HEK293 (cell line): ENCODE results near the gene STUM.

Experiments used
- CTCF ChIA-PET: fragments of 350-600 bp; formaldehyde crosslinking; extraction: SDS; loops from one replicate; lab custom pipeline; 2021; ENCODE audit warnings: antibody characterized with exemption; lab: Yijun Ruan, JAX
- POLR2A ChIA-PET: fragments of 300-600 bp; formaldehyde crosslinking; extraction: SDS; loops from one replicate; lab custom pipeline; 2020; ENCODE audit warnings: antibody characterized with exemption, inconsistent platforms; lab: Yijun Ruan, JAX
- H3K27ac ChIP-seq: fragments of 200-500 bp; sonication (Bioruptor generic); 2 replicates; pipeline ENCODE4 v1.5.1; 2014; ENCODE audit warnings: low read depth, low read length, control low read depth, inconsistent platforms; ENCODE audit errors: extremely low read depth
- H3K36me3 ChIP-seq, 2 experiments: fragments of 200-500 bp in 1 of 2; sonication (Bioruptor generic) in 1 of 2; 1 replicate in 1 of 2; 2 replicates in 1 of 2; pipeline ENCODE4 v1.5.1; 2014 to 2017; ENCODE audit warnings: inconsistent platforms in 2 of 2, low read length in 2 of 2; ENCODE audit not compliant: control insufficient read depth in 2 of 2, insufficient read depth in 1 of 2
- H3K4me1 ChIP-seq: fragments of 200-500 bp; sonication (Bioruptor generic); 2 replicates; pipeline ENCODE4 v1.5.1; 2014; ENCODE audit warnings: mild to moderate bottlenecking, low read length, inconsistent platforms; ENCODE audit not compliant: control insufficient read depth, insufficient read depth
- H3K4me3 ChIP-seq: 2 replicates; pipeline ENCODE4 v1.5.1; 2011; ENCODE audit warnings: low read depth, mild to moderate bottlenecking, control low read depth, low read length, moderate library complexity
- H3K9me3 ChIP-seq: fragments of 200-500 bp; sonication (Bioruptor generic); 2 replicates; pipeline ENCODE4 v1.5.1; 2014; ENCODE audit warnings: low read depth, low read length, inconsistent platforms; ENCODE audit not compliant: control insufficient read depth, insufficient read depth
- GLI2 ChIP-seq: fragments of 450-650 bp; formaldehyde crosslinking; IDR thresholded peaks from 2 replicates; pipeline ENCODE4; 2017; ENCODE audit warnings: missing biosample characterization, missing genetic modification characterization, low read depth, borderline replicate concordance
- GLI4 ChIP-seq: fragments of 450-650 bp; formaldehyde crosslinking; IDR thresholded peaks from 2 replicates; pipeline ENCODE4 v1.5.1; 2016; ENCODE audit warnings: missing biosample characterization, missing genetic modification characterization
- GLIS1 ChIP-seq: fragments of 450-650 bp; formaldehyde crosslinking; IDR thresholded peaks from 2 replicates; pipeline ENCODE4 v1.5.1; 2016; ENCODE audit warnings: missing biosample characterization, missing genetic modification characterization
- PRDM1 ChIP-seq: fragments of 450-650 bp; formaldehyde crosslinking; IDR thresholded peaks from 2 replicates; pipeline ENCODE4; 2016; ENCODE audit warnings: missing biosample characterization, missing genetic modification characterization
- TCF7L2 ChIP-seq: IDR thresholded peaks from 2 replicates; pipeline ENCODE4 v1.6.1; 2011; ENCODE audit warnings: low read depth, mild to moderate bottlenecking, inconsistent platforms, low read length, moderate library complexity, borderline replicate concordance
- ZBTB48 ChIP-seq: fragments of 450-650 bp; formaldehyde crosslinking; IDR thresholded peaks from 2 replicates; pipeline ENCODE4 v1.5.1; 2016; ENCODE audit warnings: missing biosample characterization, missing genetic modification characterization
- ZFP3 ChIP-seq: fragments of 450-650 bp; formaldehyde crosslinking; IDR thresholded peaks from 2 replicates; pipeline ENCODE4 v1.5.1; 2016; ENCODE audit warnings: low read depth, missing biosample characterization, missing genetic modification characterization
- ZIC2 ChIP-seq: fragments of 450-650 bp; formaldehyde crosslinking; IDR thresholded peaks from 2 replicates; pipeline ENCODE4 v1.5.1; 2016; ENCODE audit warnings: missing biosample characterization, missing genetic modification characterization
- ZNF133 ChIP-seq: fragments of 450-650 bp; formaldehyde crosslinking; IDR thresholded peaks from 2 replicates; pipeline ENCODE4 v1.5.1; 2016; ENCODE audit warnings: missing biosample characterization, missing genetic modification characterization
- ZNF350 ChIP-seq: fragments of 450-650 bp; formaldehyde crosslinking; IDR thresholded peaks from 2 replicates; pipeline ENCODE4 v1.5.0; 2017; ENCODE audit warnings: missing biosample characterization, mild to moderate bottlenecking, missing genetic modification characterization
- ZNF423 ChIP-seq: fragments of 450-650 bp; formaldehyde crosslinking; IDR thresholded peaks from 2 replicates; pipeline ENCODE4 v1.5.1; 2016; ENCODE audit warnings: missing biosample characterization, missing genetic modification characterization
- ZNF426 ChIP-seq: fragments of 450-650 bp; formaldehyde crosslinking; IDR thresholded peaks from 2 replicates; pipeline ENCODE4 v1.5.1; 2017; ENCODE audit warnings: missing biosample characterization, missing genetic modification characterization, mild to moderate bottlenecking, inconsistent platforms, moderate library complexity
- ZNF701 ChIP-seq: fragments of 450-650 bp; formaldehyde crosslinking; IDR thresholded peaks from 2 replicates; pipeline ENCODE4 v1.5.1; 2016; ENCODE audit warnings: missing biosample characterization, missing genetic modification characterization
- TF ChIP-seq, protein P1 (sequence below): fragments of 450-650 bp; formaldehyde crosslinking; IDR thresholded peaks from 2 replicates; pipeline ENCODE4 v1.5.0; 2017; ENCODE audit warnings: missing biosample characterization, missing genetic modification characterization, borderline replicate concordance
- TF ChIP-seq, protein P2 (sequence below): fragments of 450-650 bp; formaldehyde crosslinking; IDR thresholded peaks from 2 replicates; pipeline ENCODE4 v1.5.1; 2017; ENCODE audit warnings: missing biosample characterization, missing genetic modification characterization
- TF ChIP-seq, protein P3 (sequence below): fragments of 450-650 bp; formaldehyde crosslinking; optimal IDR thresholded peaks from 2 replicates; pipeline ENCODE3; 2016; ENCODE audit warnings: missing biosample characterization, mild to moderate bottlenecking, missing genetic modification characterization
- TF ChIP-seq, protein P4 (sequence below): fragments of 450-650 bp; formaldehyde crosslinking; conservative IDR thresholded peaks from 2 replicates; pipeline ENCODE4 v1.5.1; 2016; ENCODE audit warnings: low read depth, missing biosample characterization, missing genetic modification characterization

Gene STUM

DNA sequence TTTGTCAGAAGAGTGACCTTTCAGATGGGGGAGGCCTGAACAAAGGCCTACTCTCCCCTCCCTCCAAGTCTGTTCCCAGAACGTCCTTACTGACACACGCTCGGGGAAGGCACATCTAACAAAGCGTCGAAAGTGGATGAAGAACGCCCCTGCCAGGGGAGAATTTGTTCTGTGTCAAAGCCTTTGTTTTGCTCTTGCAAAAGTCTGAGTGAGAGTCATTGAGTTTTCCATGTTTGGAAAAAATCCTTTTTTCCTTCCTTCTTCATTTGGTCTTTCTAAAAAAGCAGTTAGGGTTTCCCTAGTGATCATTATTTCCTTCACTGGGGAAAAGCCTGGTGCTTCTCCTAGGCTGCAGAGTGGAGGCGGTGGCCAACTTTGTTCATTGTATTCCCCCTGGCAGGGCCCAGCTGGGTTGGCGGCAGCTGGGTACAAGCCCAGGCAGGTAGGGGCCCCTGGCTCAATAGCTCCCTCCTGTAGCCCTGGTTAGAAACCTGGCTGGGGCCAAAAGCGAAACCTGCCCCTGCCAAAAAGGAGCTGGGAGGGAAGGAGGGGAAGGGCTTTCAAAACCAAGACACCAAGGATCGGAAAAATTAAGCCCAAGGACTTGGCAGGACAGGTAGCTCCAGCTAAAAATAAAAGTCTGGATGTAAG lies 109.5 kb downstream of the STUM start (continued):
- TF ChIP-seq, protein P1, sequence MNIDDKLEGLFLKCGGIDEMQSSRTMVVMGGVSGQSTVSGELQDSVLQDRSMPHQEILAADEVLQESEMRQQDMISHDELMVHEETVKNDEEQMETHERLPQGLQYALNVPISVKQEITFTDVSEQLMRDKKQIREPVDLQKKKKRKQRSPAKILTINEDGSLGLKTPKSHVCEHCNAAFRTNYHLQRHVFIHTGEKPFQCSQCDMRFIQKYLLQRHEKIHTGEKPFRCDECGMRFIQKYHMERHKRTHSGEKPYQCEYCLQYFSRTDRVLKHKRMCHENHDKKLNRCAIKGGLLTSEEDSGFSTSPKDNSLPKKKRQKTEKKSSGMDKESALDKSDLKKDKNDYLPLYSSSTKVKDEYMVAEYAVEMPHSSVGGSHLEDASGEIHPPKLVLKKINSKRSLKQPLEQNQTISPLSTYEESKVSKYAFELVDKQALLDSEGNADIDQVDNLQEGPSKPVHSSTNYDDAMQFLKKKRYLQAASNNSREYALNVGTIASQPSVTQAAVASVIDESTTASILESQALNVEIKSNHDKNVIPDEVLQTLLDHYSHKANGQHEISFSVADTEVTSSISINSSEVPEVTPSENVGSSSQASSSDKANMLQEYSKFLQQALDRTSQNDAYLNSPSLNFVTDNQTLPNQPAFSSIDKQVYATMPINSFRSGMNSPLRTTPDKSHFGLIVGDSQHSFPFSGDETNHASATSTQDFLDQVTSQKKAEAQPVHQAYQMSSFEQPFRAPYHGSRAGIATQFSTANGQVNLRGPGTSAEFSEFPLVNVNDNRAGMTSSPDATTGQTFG (tag by site-specific recombination), result no peak
- 0 out of 2 replicates have a peak, but pooled peaks have one; percentile 29 for TF ChIP-seq ZBTB48 (tag by site-specific recombination)
- TF ChIP-seq PRDM1, result peak; percentile 54; the same call in 1 of the 2 replicates
- TF ChIP-seq, protein P2, sequence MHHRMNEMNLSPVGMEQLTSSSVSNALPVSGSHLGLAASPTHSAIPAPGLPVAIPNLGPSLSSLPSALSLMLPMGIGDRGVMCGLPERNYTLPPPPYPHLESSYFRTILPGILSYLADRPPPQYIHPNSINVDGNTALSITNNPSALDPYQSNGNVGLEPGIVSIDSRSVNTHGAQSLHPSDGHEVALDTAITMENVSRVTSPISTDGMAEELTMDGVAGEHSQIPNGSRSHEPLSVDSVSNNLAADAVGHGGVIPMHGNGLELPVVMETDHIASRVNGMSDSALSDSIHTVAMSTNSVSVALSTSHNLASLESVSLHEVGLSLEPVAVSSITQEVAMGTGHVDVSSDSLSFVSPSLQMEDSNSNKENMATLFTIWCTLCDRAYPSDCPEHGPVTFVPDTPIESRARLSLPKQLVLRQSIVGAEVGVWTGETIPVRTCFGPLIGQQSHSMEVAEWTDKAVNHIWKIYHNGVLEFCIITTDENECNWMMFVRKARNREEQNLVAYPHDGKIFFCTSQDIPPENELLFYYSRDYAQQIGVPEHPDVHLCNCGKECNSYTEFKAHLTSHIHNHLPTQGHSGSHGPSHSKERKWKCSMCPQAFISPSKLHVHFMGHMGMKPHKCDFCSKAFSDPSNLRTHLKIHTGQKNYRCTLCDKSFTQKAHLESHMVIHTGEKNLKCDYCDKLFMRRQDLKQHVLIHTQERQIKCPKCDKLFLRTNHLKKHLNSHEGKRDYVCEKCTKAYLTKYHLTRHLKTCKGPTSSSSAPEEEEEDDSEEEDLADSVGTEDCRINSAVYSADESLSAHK (tag by site-specific recombination), result no peak
- peak; percentile 17; the same call in 1 of the 2 replicates for TF ChIP-seq ZIC2

DNA sequence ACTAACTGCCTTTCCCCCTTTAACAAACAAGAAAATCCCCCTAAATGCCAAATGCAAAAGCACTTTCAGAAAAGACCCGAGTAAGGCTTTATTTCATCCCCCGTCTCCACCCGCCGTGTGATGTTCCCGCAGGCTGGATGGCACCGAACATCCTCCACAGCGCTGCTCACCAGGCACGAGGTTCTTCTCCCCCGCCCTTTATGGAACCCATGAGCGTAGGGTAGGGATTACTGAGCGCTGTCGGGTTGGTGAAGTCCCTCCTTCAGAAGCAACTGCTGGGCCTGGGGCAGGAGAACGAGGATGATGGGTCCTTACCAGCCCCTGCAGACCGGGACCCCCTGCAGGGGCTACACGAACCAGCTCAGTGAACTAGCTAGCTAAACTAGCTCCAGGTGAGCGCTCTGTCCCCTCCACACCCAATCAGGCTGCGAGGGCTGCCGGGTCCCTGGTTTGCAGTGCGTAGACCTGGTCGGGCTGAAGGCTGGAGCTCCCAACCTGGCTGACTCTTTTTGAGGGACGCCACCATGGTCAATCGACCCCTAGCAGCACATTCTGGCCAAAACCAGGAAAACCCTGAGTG lies 110.1 kb downstream of the STUM start:
- Histone ChIP-seq H3K9me3 (no peaks in the 10 kb centered on the region), H3K27ac (no peak overlapping the region), H3K4me3 (no peak overlapping the region), H3K36me3 (no peaks in the 10 kb centered on the region), H3K4me1 (peaks cover 21% of the 10 kb centered on the region)
- TF ChIP-seq ZFP3 (no peak), ZNF426 (tag by site-specific recombination) (no peak), ZNF701 (tag by site-specific recombination) (no peak), GLI2 (tag by site-specific recombination) (no peak), ZNF423 (tag by site-specific recombination) (no peak), ZNF133 (tag by site-specific recombination) (no peak), ZNF350 (tag by site-specific recombination) (no peak), TCF7L2 (no peak), GLI4 (tag by site-specific recombination) (no peak), GLIS1 (no peak)
- TF ChIP-seq, protein P3, sequence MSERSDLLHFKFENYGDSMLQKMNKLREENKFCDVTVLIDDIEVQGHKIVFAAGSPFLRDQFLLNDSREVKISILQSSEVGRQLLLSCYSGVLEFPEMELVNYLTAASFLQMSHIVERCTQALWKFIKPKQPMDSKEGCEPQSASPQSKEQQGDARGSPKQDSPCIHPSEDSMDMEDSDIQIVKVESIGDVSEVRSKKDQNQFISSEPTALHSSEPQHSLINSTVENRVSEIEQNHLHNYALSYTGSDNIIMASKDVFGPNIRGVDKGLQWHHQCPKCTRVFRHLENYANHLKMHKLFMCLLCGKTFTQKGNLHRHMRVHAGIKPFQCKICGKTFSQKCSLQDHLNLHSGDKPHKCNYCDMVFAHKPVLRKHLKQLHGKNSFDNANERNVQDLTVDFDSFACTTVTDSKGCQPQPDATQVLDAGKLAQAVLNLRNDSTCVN (tag by site-specific recombination), result no peak
- TF ChIP-seq, protein P4, sequence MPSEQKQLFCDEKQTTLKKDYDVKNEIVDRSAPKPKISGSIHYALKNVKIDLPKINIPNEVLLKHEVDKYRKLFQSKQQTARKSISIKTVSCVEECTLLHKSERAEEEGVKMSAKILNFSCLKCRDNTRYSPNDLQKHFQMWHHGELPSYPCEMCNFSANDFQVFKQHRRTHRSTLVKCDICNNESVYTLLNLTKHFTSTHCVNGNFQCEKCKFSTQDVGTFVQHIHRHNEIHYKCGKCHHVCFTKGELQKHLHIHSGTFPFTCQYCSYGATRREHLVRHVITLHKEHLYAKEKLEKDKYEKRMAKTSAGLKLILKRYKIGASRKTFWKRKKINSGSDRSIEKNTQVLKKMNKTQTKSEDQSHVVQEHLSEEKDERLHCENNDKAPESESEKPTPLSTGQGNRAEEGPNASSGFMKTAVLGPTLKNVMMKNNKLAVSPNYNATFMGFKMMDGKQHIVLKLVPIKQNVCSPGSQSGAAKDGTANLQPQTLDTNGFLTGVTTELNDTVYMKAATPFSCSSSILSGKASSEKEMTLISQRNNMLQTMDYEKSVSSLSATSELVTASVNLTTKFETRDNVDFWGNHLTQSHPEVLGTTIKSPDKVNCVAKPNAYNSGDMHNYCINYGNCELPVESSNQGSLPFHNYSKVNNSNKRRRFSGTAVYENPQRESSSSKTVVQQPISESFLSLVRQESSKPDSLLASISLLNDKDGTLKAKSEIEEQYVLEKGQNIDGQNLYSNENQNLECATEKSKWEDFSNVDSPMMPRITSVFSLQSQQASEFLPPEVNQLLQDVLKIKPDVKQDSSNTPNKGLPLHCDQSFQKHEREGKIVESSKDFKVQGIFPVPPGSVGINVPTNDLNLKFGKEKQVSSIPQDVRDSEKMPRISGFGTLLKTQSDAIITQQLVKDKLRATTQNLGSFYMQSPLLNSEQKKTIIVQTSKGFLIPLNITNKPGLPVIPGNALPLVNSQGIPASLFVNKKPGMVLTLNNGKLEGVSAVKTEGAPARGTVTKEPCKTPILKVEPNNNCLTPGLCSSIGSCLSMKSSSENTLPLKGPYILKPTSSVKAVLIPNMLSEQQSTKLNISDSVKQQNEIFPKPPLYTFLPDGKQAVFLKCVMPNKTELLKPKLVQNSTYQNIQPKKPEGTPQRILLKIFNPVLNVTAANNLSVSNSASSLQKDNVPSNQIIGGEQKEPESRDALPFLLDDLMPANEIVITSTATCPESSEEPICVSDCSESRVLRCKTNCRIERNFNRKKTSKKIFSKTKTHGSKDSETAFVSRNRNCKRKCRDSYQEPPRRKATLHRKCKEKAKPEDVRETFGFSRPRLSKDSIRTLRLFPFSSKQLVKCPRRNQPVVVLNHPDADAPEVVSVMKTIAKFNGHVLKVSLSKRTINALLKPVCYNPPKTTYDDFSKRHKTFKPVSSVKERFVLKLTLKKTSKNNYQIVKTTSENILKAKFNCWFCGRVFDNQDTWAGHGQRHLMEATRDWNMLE, result no peak
- CTCF ChIA-PET, result interaction anchor here (1.1 kb wide), 1 partner anchor 169 kb away, joined by 4 read pairs; no protein-coding TSS in a partner anchor
- POLR2A ChIA-PET, result no interaction called here
